Measurements from ENCODE around the gene SETD2.

Gene SETD2

GRCh38 chr3:46993986-46994385, 169.9 kb downstream of the SETD2 start:
- TF ChIP-seq TOX (CRISPR knock-in tag; IDR thresholded peaks at IDR 0.05; ENCODE audit: borderline replicate concordance), result no peak
- no peak for TF ChIP-seq ISL1 (CRISPR knock-in tag; IDR thresholded peaks at IDR 0.05)
- TF ChIP-seq POU6F1 (CRISPR knock-in tag; IDR thresholded peaks at IDR 0.05; ENCODE audit: borderline replicate concordance, low read depth), result no peak
- no peak for TF ChIP-seq OSR1 (CRISPR knock-in tag; IDR thresholded peaks at IDR 0.05)
- no peak for TF ChIP-seq ZC3H10 (CRISPR knock-in tag; IDR thresholded peaks at IDR 0.05)
- no peak for TF ChIP-seq CSDC2 (CRISPR knock-in tag; IDR thresholded peaks at IDR 0.05)
- TF ChIP-seq RARB (CRISPR knock-in tag; IDR thresholded peaks at IDR 0.05), result no peak
- TF ChIP-seq ZFP3 (CRISPR knock-in tag; IDR thresholded peaks at IDR 0.05), result no peak
- ATAC-seq, result no peak

- no peak for ATAC-seq
- TF ChIP-seq PPARA (CRISPR knock-in tag; IDR thresholded peaks at IDR 0.05; ENCODE audit: borderline replicate concordance) (no peak), RARB (CRISPR knock-in tag; IDR thresholded peaks at IDR 0.05) (no peak)
Measured at GRCh38 chr3:46993292-46993691, 170.6 kb downstream of the SETD2 start.

- no peak for ATAC-seq
- TF ChIP-seq PATZ1 (CRISPR knock-in tag; IDR thresholded peaks at IDR 0.05; ENCODE audit: borderline replicate concordance) (no peak), TCF4 (CRISPR knock-in tag; IDR thresholded peaks at IDR 0.05; ENCODE audit: borderline replicate concordance) (no peak), TSHZ2 (CRISPR knock-in tag; IDR thresholded peaks at IDR 0.05) (no peak), ARNTL (CRISPR knock-in tag; IDR thresholded peaks at IDR 0.05; ENCODE audit: borderline replicate concordance, low read depth) (no peak), CSRNP3 (CRISPR knock-in tag; IDR thresholded peaks at IDR 0.05) (no peak), ISL1 (CRISPR knock-in tag; IDR thresholded peaks at IDR 0.05) (no peak)
Measured at GRCh38 chr3:46992231-46992630, 171.7 kb downstream of the SETD2 start.

- ATAC-seq, result no peak
- TF ChIP-seq CSRNP3 (CRISPR knock-in tag; IDR thresholded peaks at IDR 0.05) (no peak), CSDC2 (CRISPR knock-in tag; IDR thresholded peaks at IDR 0.05) (no peak)
Measured at GRCh38 chr3:46991406-46992165, 172.3 kb downstream of the SETD2 start.
